PFSK-1 (cell line): ENCODE data around the gene HCRT.

ENCODE experiments used
- FOXP2 ChIP-seq: optimal IDR thresholded peaks from 2 replicates; pipeline ENCODE3; 2011; ENCODE audit warnings: borderline replicate concordance, control low read depth, inconsistent platforms; ENCODE audit not compliant: insufficient read depth; ENCODE audit errors: extremely low read length, extremely low read depth
- POLR2AphosphoS5 ChIP-seq: IDR thresholded peaks from 2 replicates; pipeline ENCODE4 v1.6.1; 2012; ENCODE audit warnings: low read depth, mild to moderate bottlenecking, control low read depth, low read length, moderate library complexity
- REST ChIP-seq, 2 experiments: IDR thresholded peaks; 2 replicates each; pipeline versions ENCODE4 v1.6.1 to v1.8.0; 2011 to 2012; ENCODE audit warnings: low read depth in 2 of 2, low read length in 2 of 2, control low read depth in 1 of 2, inconsistent platforms in 1 of 2, mild to moderate bottlenecking in 1 of 2, moderate library complexity in 1 of 2; ENCODE audit not compliant: insufficient read depth in 1 of 2
- SIN3A ChIP-seq: IDR thresholded peaks from 2 replicates; pipeline ENCODE4 v1.6.1; 2012; ENCODE audit warnings: mild to moderate bottlenecking, low read length, moderate library complexity, borderline replicate concordance; ENCODE audit not compliant: insufficient read depth
- TAF1 ChIP-seq: IDR thresholded peaks from 2 replicates; pipeline ENCODE4 v1.6.1; 2012; ENCODE audit warnings: low read length, control low read depth, borderline replicate concordance; ENCODE audit not compliant: insufficient read depth

- TF ChIP-seq POLR2AphosphoS5 = no peak
- no peak for TF ChIP-seq FOXP2
- TF ChIP-seq SIN3A = no peak
- TF ChIP-seq TAF1 = no peak
- TF ChIP-seq REST (IDR thresholded peaks at IDR 0.05; ENCODE audit: insufficient read depth in 1 of 2, low read depth in 2 of 2, low read length in 2 of 2) = no peak
Observed at GRCh38 chr17:42163696-42164407, 21.4 kb downstream of the HCRT start.
